ENCODE results near the gene MTR.

MTR gene

GRCh38 chr1:236865818-236866155 is 70.7 kb downstream of the MTR start:
- Histone ChIP-seq H2AFZ (ENCODE audit: low read depth) (no peak overlapping the region), H3K27me3 (ENCODE audit: insufficient read depth, low read depth) (no peaks in the 10 kb centered on the region), H3K79me2 (ENCODE audit: insufficient read depth, low read depth) (no peaks in the 10 kb centered on the region), H3K4me2 (no peak overlapping the region), H4K20me1 (ENCODE audit: insufficient read depth) (no peaks in the 10 kb centered on the region), H3K36me3 (ENCODE audit: insufficient read depth) (peaks cover 3% of the 10 kb centered on the region; the same call in 1 of the 2 replicates), H3K9ac (no peak overlapping the region), H3K4me3 (IDR thresholded peaks at IDR 0.05; ENCODE audit: insufficient read depth, low read depth, low read length) (no peak overlapping the region), H3K4me1 (ENCODE audit: low read depth, poor library complexity, severe bottlenecking) (peaks cover 19% of the 10 kb centered on the region), H3K27ac (no peak overlapping the region)
- TF ChIP-seq CTCF (conservative IDR thresholded peaks at IDR 0.05; ENCODE audit: low read depth, low read length): no peak

GRCh38 chr1:236868625-236869467 is 73.8 kb downstream of the MTR start:
- H4K20me1 ChIP-seq (ENCODE audit: insufficient read depth): no peaks in the 10 kb centered on the region
- no peak overlapping the region for H3K9ac ChIP-seq
- peaks cover 28% of the 10 kb centered on the region for H3K4me1 ChIP-seq (ENCODE audit: low read depth, poor library complexity, severe bottlenecking)
- H3K36me3 ChIP-seq (ENCODE audit: insufficient read depth): peaks cover 3% of the 10 kb centered on the region; the same call in 1 of the 2 replicates
- no peaks in the 10 kb centered on the region for H3K27me3 ChIP-seq (ENCODE audit: insufficient read depth, low read depth)
- no peak overlapping the region for H3K4me3 ChIP-seq (IDR thresholded peaks at IDR 0.05; ENCODE audit: insufficient read depth, low read depth, low read length)
- peak; percentile 96 for TF ChIP-seq CTCF (conservative IDR thresholded peaks at IDR 0.05; ENCODE audit: low read depth, low read length)
- H3K4me2 ChIP-seq: no peak overlapping the region
- H2AFZ ChIP-seq (ENCODE audit: low read depth): no peak overlapping the region
- no peaks in the 10 kb centered on the region for H3K79me2 ChIP-seq (ENCODE audit: insufficient read depth, low read depth)
- H3K27ac ChIP-seq: no peak overlapping the region

GRCh38 chr1:236869911-236870310 is 74.8 kb downstream of the MTR start:
- TF ChIP-seq CTCF (conservative IDR thresholded peaks at IDR 0.05; ENCODE audit: low read depth, low read length): no peak
- no peak overlapping the region for H3K4me2 ChIP-seq
- no peak overlapping the region for H2AFZ ChIP-seq (ENCODE audit: low read depth)

GRCh38 chr1:236870721-236871120 is 75.6 kb downstream of the MTR start:
- no peak overlapping the region for H3K4me3 ChIP-seq (IDR thresholded peaks at IDR 0.05; ENCODE audit: insufficient read depth, low read depth, low read length)
- H3K4me1 ChIP-seq (ENCODE audit: low read depth, poor library complexity, severe bottlenecking): peaks cover 19% of the 10 kb centered on the region
- H2AFZ ChIP-seq (ENCODE audit: low read depth): no peak overlapping the region
- no peak for TF ChIP-seq CTCF (conservative IDR thresholded peaks at IDR 0.05; ENCODE audit: low read depth, low read length)
- H3K27me3 ChIP-seq (ENCODE audit: insufficient read depth, low read depth): no peaks in the 10 kb centered on the region
- no peak overlapping the region; the same call in 1 of the 2 replicates for H3K27ac ChIP-seq
- H3K79me2 ChIP-seq (ENCODE audit: insufficient read depth, low read depth): no peaks in the 10 kb centered on the region
- H4K20me1 ChIP-seq (ENCODE audit: insufficient read depth): no peaks in the 10 kb centered on the region
- H3K9ac ChIP-seq: no peak overlapping the region
- peak overlapping the region; percentile 26; the same call in 1 of the 2 replicates for H3K4me2 ChIP-seq
- peaks cover 3% of the 10 kb centered on the region; the same call in 1 of the 2 replicates for H3K36me3 ChIP-seq (ENCODE audit: insufficient read depth)

More at GRCh38 chr1:236869911-236870310, 74.8 kb downstream of the MTR start:
- Histone ChIP-seq H3K36me3 (ENCODE audit: insufficient read depth) (peaks cover 3% of the 10 kb centered on the region; the same call in 1 of the 2 replicates), H3K4me1 (ENCODE audit: low read depth, poor library complexity, severe bottlenecking) (peaks cover 24% of the 10 kb centered on the region), H3K27ac (no peak overlapping the region; the same call in 1 of the 2 replicates), H3K9ac (no peak overlapping the region), H3K79me2 (ENCODE audit: insufficient read depth, low read depth) (no peaks in the 10 kb centered on the region), H3K4me3 (IDR thresholded peaks at IDR 0.05; ENCODE audit: insufficient read depth, low read depth, low read length) (no peak overlapping the region), H4K20me1 (ENCODE audit: insufficient read depth) (no peaks in the 10 kb centered on the region), H3K27me3 (ENCODE audit: insufficient read depth, low read depth) (no peaks in the 10 kb centered on the region)
